OCI-M2 (cell line): ENCODE data around the gene NDP.
A peak's percentile ranks its signal among the peaks of the same experiment; 100 is the strongest.
"Not testable (repeated sequence)": the region's sequence is repeated elsewhere in the genome, so short reads cannot be mapped to it uniquely, and the experiment has no call there.

Experiments used
- DNase-seq: peaks from one replicate; lab custom pipeline; 2025; ENCODE audit not compliant: unreplicated experiment; lab: John Stamatoyannopoulos, UW

The NDP gene

DNA sequence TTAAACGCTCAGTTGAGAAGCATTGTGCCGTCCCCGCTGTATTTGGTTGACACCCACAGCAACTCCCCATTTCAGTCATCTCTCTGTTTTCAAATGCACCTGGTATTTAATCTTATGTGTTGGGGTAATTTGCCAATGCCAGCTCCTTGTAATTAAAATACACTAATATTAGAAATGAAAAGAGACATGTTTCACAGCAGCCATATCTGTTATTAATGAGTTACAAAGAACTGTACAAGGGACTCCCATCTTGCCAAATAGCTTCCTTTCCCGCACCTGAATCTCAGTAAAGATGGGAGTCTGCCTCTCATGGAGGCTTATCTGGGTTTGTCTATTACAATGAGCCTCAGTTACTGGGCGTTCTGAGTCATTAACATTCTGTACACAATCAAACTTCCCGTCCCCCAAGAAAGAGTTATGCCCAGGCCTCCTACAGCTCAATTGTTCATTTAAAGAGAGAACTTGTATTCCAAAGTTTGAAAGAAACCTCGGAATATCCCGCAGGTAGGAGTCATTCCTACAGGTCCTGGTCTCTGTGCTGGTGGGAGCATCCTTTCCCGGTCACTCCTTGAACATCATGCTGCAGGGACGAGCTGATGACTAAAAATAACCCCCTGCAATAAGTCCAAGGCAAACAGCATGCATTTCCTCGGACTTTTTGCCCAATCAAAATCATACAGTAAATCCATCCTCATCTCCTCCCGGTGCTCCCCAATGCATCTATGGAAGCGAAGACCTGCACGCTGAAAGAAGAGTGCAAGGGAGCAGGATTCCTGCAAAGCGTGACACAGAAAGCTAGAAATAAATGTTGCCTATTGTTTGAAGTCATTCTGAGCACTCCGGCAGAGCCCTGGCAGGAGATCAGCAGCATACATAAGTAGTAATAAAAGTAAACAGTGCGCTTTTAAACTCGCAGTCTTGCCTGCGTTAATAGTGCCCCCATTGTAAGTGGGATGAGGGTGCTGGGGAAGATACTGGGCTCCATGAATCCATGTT lies 926 bp downstream of the NDP start:
- no peak for DNase-seq

DNA sequence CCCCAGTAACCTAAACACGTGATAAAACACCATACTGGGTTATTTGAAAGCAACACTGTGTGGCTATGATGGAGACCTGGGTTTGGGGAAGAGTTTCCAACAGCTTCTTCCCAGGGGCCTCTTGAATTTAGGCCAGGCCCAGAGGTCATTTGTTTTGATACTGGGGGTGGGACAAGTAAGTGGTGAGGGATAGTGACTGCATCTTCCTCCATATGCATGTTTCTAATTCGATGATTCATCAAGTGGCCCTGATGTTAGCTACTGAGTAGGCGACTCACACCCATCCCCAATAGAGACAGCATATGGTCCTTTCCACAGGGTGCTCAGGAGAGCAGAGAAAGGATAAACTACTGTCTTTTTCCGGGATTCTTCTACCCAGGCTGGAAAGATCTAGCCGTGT lies 2.7 kb downstream of the NDP start:
- no peak for DNase-seq

DNA sequence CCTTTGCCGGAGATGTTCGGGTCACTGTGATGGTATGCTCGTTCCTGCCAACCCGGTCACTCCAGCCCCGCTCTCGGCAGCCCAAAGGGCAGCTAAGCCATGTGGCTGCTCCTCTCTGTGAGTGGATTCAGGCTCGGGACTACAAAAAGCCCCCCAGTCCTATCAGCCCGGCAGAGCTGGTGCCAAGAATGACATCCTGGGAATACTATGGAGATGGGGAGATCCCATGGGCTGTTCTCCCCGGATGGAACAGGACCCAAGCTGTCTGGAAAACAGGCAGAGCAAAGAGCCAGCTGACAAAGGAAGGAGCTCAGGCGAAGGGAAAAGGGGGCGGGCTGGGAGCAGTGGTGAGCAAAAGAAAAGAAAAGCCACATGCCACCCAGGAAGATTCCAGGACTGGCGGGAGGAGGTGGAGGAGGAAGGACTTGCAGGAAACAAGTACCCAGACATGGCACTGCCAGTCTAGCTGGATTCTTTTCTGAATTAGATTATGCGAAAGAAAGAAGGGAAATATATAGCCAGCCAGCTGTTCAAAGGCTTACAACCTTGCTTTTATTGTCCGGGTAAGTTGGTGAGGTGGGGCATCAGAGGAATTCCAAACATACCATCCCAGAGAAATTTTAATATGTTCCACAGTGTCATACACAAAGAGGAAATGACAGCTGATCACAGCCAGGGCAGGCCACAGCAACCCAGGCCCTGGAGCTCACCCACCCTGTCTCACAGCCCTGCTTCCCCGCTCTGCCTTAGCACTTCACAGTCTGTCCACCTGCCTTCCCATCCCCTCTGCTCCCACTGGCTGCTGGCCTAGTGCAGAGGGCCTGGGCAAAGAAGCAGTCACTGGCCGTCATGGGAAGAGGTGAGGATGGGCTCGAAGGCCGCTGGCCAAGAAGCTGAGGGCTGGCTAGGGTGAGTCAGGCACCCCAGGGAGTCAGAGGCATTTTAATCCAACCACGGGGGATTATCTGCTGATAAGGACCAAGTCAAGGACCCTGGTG lies 3.4 kb downstream of the NDP start:
- no peak for DNase-seq

DNA sequence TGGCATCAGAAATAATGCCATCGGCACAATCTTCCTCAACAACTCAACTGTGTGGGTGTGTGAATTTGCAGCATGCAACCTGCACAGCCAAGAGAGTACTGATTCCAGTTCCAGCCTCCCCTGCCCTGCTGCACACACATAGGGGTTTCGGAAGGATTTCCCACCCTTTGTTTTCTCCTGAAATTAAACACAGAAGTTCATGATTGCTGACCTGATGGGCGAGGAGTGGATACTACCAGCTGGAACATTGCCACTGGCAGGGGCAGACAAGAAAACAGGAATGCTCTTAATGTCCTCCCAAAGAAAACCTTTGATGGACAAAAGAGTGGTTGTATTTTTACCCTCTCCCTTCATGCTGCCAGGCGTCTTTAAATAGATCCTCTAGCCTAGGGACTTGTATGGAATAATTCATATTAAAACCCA lies 4.8 kb downstream of the NDP start:
- DNase-seq: no peak

DNA sequence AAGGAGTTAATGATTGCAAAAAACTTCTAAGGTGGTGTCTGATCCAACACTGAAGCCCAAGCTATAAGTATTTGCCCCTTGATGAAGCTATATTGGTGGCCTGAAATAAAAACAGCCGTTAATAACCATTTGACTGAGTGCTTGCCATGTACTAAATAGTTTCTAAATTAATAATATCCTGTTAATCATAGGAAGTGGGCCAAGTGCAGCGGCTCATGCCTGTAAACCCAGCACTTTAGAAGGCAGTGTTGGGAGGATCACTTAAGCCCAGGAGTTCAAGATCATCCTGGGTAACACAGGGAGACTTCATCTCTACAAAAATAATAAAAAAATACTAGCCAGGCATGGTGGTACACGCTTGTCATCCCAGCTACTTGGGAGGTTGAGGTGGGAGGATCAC lies 8.3 kb downstream of the NDP start:
- DNase-seq: no peak

DNA sequence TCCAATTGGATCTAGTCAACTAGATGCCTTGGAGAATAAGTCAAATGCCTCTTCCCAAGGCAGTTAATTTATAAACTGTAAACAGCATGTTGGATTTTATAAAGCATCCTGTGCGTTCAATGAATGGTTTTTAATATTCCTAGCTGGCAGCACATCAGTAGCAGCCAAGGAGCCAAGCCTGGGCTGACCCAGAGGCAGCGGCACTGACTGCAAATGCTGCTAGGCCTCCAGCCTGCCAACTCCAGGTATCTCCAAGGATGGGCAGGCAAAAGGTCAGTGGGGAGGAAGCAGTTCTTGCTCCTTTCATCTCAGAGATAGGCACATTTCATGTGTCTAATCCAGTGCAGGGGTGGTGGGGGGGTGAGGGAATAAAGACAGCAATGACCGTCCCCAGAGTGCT lies 9.5 kb downstream of the NDP start:
- DNase-seq: no peak

DNA sequence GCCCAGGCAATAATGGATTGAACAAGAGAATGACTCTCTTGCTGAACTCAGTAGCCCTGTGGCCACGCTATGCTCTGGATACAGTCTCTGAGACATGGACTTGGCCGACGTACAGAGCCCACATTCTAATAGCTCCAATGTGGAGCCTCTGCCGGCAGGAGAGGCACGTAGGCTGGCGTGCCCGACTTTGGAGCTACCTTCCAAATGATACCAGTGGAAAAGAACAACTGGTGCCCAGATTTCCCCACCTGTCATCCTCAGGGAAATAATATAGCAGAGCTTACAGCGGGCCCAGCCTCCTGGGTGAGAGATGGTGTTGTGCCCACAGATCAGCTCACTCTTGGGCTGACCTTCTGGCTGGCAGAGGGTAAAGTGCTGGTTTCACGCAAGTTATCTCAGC lies 10.6 kb downstream of the NDP start:
- no peak for DNase-seq

DNA sequence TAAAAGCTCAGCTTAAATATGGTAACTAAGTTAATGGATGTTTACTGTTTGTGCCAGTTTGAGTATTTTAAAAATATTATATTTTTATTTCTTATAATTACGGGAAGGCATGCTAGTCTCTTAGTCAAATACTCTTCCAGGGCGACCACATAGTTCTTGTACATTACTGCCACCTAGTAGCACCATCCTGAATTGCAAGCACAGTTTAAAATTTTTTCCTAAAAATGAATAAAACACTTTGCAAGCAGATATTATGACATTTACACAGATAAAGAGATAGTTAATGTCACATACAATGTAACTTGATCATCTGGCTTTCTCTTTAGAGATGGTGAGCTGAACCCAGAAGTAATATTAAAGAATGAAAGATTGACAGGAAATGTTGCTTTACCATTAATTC lies 11.5 kb downstream of the NDP start:
- no peak for DNase-seq

DNA sequence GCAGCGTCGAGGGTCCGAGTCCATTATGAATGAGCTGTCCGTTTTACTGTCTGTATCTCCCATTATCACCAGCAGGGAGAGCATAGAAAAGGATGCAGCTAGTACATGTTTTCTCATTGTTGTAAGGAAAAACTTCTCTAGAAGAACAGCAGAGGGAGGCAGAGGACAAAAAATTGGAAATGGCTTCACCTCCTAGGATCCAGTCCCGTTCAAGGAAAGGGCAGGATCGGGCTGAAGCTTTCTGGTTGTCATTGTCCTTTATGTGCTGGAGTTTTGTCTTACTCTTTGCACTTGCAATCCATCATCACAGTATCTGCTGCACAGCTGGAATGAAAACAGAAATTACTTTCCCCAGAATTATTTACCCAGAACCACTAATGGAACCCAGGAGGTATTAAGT lies 14.7 kb downstream of the NDP start:
- DNase-seq: peak; percentile 46

DNA sequence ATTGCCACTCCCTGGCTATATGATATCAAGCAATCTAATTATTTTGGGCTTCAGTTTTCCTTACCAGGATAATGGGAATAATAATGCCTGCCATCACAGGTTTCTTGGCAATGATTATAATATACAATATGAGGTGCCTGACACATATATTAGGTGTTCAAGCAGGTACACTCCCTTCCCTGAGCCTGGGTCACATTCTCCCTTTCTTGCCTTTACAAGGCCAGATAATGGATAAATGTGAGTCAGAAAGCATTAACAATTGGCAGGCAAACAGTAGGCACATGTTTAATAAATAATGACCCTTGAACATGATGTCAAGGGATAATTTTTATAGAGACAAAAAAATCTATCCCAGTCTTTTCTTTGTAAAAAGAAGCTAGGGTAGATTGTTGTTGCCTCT lies 17.2 kb downstream of the NDP start:
- no peak for DNase-seq

DNA sequence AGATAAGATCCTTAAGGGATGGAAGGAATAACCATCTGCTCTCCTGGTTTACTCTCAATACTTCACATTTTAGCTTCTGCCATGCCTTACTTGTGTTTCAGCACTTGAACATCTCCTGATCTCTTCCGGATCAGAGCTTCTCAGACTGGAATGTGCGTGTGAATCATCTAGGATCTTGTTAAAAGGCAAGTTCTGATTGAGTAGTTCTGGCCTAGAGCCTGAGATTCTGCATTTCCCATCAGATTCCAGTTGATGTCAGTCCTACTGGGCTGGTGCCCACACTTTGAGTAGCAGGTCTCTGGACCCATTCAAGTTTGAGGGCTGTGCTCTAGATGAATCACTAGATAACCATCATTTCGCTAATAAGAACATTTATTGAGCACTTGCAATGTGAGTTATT lies 20.0 kb downstream of the NDP start:
- DNase-seq: no peak

DNA sequence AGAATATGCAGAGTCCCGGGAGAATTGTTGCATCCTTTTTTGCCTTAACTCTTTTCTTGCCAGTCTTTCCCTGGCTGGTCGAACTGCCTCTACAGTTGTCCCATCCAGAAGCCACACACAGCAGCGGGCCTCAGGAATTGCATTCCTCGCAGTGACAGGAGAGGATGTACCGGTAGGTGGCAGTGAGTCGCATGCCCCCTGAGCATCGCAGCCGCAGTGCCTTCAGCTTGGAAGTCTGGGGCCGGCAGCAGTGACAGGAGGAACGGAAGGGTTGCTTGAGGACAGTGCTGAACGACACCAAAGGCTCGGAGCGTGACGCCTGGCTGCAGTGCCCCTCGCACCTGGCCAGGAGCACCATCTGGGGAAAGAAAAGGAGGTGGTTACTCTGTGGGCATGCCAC lies 23.5 kb downstream of the NDP start:
- no peak for DNase-seq

DNA sequence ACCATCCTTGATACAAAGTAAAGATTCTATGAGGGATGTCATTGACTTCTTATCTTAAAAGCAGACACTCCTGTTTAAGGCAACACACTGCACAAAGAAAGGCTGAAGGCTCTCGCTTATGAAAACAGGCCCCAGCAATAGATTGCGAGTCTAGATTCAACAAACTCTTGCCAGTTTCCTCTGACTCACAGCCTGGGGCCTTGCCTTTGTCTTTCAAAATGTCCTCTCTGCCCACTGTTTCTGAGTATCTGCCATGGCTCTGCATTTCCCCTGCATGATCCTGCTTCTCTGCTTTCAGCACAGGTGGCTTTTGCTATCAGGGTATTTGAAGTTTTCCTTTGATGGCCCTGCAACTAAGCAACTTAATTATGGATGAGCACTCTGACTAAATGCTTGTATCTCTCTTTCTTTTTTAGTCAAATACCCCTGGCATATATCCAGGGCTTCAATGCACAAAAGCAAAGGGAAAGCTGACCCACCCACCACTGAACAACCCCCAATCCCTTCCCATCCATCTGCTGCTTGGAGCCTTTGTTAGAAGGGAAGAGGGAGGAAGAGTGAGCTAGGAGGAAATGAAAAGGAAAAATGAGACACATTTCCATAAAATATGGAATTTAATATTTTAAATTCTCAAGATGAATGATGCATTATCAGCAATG lies 32.2 kb downstream of the NDP start:
- DNase-seq: no peak

DNA sequence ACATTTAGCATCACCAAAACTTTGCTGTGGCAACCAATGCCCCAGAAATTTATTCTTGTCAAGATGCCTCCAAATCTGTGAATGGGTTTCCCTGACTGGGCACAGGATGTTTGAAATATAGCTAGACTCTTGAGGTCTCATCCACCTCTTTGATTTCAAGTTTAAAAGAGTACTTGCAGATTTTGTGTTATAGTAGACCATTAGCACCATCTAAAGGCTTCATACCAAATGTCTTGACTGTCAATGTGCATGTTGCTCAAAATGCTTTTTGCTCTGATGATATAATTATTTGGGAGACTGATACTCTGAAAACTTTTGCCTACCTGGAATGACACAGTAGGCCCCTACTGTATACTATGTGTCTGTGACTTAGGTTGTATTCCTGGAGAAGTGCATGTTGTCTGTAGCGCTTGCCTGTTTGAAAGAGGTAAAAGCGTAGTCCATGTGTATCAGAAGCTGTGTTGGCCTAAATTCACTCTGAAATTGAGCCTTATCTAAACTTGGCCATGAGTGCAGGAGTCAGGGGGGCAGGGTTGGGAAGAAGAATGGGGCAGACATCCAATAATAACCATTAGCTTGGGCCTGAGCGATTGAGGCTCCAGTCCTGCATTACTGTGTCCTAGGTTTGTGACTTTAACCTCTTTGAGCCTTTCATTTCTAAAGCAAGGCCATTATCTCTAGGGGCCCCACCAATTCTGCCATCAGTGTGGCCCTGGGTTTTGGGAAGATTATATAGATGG lies 33.8 kb downstream of the NDP start:
- no peak for DNase-seq

DNA sequence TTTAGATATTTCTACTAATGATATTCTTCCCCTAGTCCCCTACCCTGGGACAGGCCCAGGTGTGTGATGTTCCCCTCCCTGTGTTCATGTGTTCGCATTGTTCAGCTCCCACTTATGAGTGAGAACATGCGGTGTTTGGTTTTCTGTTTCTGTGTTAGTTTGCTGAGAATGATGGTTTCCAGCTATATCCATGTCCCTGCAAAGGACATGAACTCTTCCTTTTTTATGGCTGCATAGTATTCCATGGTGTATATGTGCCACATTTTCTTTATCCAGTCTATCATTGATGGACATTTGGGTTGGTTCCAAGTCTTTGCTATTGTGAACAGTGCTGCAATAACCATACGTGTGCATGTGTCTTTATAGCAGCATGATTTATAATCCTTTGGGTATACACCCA lies 51.2 kb downstream of the NDP start:
- DNase-seq: not testable (repeated sequence)

DNA sequence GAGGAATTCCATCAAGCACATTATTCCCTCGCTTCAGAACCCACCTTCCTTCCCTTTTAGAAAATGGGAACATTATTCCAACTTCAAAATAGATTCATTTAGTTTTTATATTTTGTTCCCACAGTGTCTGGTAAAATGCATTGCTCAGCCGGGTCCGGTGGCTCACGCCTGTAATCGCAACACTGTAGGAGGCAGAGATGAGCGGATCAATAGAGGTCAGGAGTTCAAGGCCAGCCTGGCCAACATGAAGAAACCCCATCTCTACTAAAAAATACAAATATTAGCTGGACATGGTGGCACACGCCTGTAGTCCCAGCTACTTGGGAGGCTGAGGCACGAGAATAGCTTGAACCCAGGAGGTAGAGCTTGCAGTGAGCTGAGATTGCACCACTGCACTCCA lies 62.4 kb downstream of the NDP start:
- not testable (repeated sequence) for DNase-seq

DNA sequence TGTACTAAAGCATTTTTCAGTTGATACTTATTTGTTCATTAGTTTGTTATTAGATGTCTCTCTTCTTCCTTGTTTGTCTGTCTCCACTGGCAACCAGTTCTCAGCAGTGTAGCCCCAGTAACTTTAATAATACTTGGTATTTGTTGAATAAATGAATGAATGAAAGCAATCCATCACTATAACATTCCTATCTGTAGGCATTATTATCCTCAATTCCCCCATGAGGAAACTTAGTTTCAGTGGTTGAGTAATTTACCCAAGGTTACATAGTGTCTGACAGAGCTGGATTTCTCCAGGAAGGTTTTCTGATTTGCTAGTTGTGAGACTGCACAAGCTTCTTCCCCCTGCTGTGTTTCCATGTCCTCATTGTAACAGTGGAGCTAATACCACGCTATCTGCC lies 63.2 kb downstream of the NDP start:
- no peak for DNase-seq

DNA sequence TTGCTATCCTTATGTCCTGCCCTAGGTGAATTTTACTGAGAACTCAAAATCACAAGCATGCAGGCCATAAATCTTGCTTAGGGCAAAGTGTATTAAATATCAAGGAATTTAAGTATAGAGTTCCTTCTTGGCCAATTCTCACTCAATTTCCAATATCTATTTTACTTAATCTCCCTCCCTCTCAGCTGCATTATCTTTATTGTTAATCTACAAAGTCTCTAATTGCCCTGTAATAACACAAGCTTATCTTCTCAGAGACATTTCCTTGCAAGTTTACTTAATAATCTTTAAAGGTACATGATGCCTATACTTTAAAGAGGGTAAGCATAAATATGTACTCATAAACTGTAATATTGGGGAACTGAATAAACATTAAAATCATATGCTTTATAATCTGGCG lies 64.0 kb downstream of the NDP start:
- no peak for DNase-seq

DNA sequence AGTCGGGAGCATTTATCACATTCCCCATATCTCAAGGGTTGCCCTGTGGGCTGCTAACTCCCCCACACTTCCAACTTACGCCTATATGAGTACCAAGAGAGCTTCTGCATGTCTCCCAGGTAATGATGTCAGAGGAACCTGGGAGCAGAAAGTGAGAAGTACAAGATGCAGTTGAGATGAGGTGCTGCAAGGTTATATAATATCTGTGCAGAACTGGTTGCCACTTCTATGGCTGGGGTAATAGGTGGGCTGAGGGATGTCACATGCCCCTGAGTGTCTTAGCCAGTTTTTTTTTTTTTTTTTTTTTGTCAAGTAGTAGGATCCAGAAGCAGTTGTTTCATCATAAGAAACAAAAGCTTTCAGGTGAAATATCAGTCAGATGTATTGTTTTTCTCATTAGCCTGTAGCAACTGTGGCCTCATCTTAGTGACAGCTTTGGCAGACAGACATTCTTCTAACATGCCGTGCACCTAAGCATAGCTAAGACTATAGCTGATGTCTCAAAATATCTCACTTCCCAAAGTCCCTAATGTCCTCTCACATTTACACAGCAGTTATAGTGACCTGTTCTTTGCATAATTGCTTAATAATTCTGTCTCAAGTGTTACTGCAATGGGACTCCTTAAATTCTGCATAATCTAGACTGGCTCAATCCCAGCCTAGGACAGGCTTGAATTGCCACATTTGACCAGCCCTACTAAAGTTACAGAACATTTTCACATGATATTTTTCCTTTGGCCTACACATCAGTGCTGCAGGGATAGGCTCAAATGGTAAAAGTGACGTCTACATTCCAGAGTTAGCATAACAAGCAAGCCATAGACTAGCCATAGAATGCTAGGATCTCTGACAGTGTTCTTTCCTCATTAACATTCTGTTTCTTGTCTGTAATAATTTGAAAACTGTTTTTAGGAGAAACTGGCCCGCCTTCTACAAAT lies 73.0 kb downstream of the NDP start:
- no peak for DNase-seq
